ENCODE results near the gene KANSL3. TPM values are rescaled to one million over a fixed set of nuclear protein-coding genes. Genes with fewer than 3 reads are reported as not detected.

KANSL3 gene
- total RNA-seq, 2 experiments from 2014 or later = 54.4 to 61.8 TPM

- TF ChIP-seq CTCF (IDR thresholded peaks at IDR 0.05) = no peak
- Histone ChIP-seq H3K9me3 (ENCODE audit: control insufficient read depth in 1 of 2, insufficient read depth in 1 of 2, low read length in 2 of 2) (no peaks in the 10 kb centered on the region), H3K27ac (ENCODE audit: low read depth in 1 of 2, low read length in 2 of 2) (no peak overlapping the region), H3K27me3 (ENCODE audit: control insufficient read depth in 1 of 2, insufficient read depth in 2 of 2, low read length in 2 of 2) (no peaks in the 10 kb centered on the region), H3K4me3 (ENCODE audit: low read length) (no peak overlapping the region), H3K4me1 (ENCODE audit: insufficient read depth, low read length) (no peaks in the 10 kb centered on the region), H3K36me3 (ENCODE audit: insufficient read depth, low read length) (no peaks in the 10 kb centered on the region)
- Mint-ChIP-seq H3K27ac (no peak overlapping the region), H3K27me3 (no peaks in the 10 kb centered on the region), H3K4me1 (ENCODE audit: low read depth) (no peaks in the 10 kb centered on the region), H3K9me3 (no peaks in the 10 kb centered on the region), H3K4me3 (no peak overlapping the region), H3K36me3 (ENCODE audit: low read depth) (peaks cover 5% of the 10 kb centered on the region)
- DNase-seq = no peak
- intact Hi-C loops (cut with DNase I, micrococcal nuclease) = loop anchor here in 1 of 2 experiments (10.0 kb wide), 1 partner anchor 125 kb away; no protein-coding TSS in a partner anchor
- no peak for ATAC-seq (ENCODE audit: poor library complexity)
- CTCF ChIA-PET = no interaction called here
- POLR2A ChIA-PET = interaction anchor here (1.2 kb wide), 1 partner anchor 15 kb away, joined by 4 read pairs; no protein-coding TSS in a partner anchor
Measured at GRCh38 chr2:96579422-96579821, 58.7 kb downstream of the KANSL3 start.

- Histone ChIP-seq H3K27ac (ENCODE audit: low read depth in 1 of 2, low read length in 2 of 2) (no peak overlapping the region), H3K36me3 (ENCODE audit: insufficient read depth, low read length) (no peaks in the 10 kb centered on the region), H3K4me3 (ENCODE audit: low read length) (no peak overlapping the region), H3K27me3 (ENCODE audit: control insufficient read depth in 1 of 2, insufficient read depth in 2 of 2, low read length in 2 of 2) (no peaks in the 10 kb centered on the region), H3K4me1 (ENCODE audit: insufficient read depth, low read length) (no peaks in the 10 kb centered on the region), H3K9me3 (ENCODE audit: control insufficient read depth in 1 of 2, insufficient read depth in 1 of 2, low read length in 2 of 2) (no peaks in the 10 kb centered on the region)
- no peak for DNase-seq
- H3K9me3 Mint-ChIP-seq = no peaks in the 10 kb centered on the region
- H3K27me3 Mint-ChIP-seq = no peaks in the 10 kb centered on the region
- ATAC-seq (ENCODE audit: poor library complexity) = no peak
- H3K36me3 Mint-ChIP-seq (ENCODE audit: low read depth) = no peaks in the 10 kb centered on the region
- ChIA-PET POLR2A (no interaction called here), CTCF (no interaction called here)
- no peaks in the 10 kb centered on the region for H3K4me1 Mint-ChIP-seq (ENCODE audit: low read depth)
- intact Hi-C loops (cut with DNase I, micrococcal nuclease) = loop anchor here in 1 of 2 experiments (10.0 kb wide), 1 partner anchor 126 kb away; no protein-coding TSS in a partner anchor
- no peak overlapping the region for H3K4me3 Mint-ChIP-seq
- H3K27ac Mint-ChIP-seq = no peak overlapping the region
- no peak for TF ChIP-seq CTCF (IDR thresholded peaks at IDR 0.05)
Measured at GRCh38 chr2:96578731-96579130, 59.4 kb downstream of the KANSL3 start.

DNA sequence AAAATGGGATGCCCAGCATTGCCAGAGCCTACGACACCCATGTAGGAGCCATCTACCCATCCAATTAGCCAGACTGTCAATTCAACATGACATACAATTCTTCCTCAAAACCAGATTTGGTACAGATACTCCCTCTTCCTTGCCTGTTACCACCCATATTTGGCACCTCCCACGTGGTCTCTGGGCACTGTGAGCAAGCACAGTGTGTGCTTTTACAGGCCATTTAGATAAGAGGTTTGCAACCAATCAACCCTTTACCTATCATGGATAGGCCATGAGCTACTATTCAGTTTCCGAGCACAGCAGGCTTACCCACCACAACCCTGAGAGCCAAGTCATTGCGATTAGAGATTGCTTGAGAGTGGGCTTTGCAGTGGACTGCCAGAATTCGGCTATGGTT, 60.6 kb downstream of the KANSL3 start:
- POLR2A ChIA-PET = no interaction called here
- H3K4me1 ChIP-seq (ENCODE audit: insufficient read depth, low read length) = no peaks in the 10 kb centered on the region
- TF ChIP-seq CTCF (IDR thresholded peaks at IDR 0.05) = no peak
- ATAC-seq (ENCODE audit: poor library complexity) = no peak
- no peak overlapping the region for H3K4me3 ChIP-seq (ENCODE audit: low read length)
- no peaks in the 10 kb centered on the region for H3K9me3 ChIP-seq (ENCODE audit: control insufficient read depth in 1 of 2, insufficient read depth in 1 of 2, low read length in 2 of 2)
- CTCF ChIA-PET = no interaction called here
- no peak overlapping the region for H3K4me3 Mint-ChIP-seq
- no peak overlapping the region for H3K27ac ChIP-seq (ENCODE audit: low read depth in 1 of 2, low read length in 2 of 2)
- H3K27me3 ChIP-seq (ENCODE audit: control insufficient read depth in 1 of 2, insufficient read depth in 2 of 2, low read length in 2 of 2) = no peaks in the 10 kb centered on the region
- no peaks in the 10 kb centered on the region for H3K36me3 Mint-ChIP-seq (ENCODE audit: low read depth)
- intact Hi-C loops (cut with DNase I, micrococcal nuclease) = loop anchor here in 1 of 2 experiments (10.0 kb wide), 1 partner anchor 127 kb away; no protein-coding TSS in a partner anchor
- no peaks in the 10 kb centered on the region for H3K9me3 Mint-ChIP-seq
- DNase-seq = no peak
- H3K27me3 Mint-ChIP-seq = no peaks in the 10 kb centered on the region
- H3K36me3 ChIP-seq (ENCODE audit: insufficient read depth, low read length) = no peaks in the 10 kb centered on the region
- no peaks in the 10 kb centered on the region for H3K4me1 Mint-ChIP-seq (ENCODE audit: low read depth)
- no peak overlapping the region for H3K27ac Mint-ChIP-seq
